Esophagus squamous epithelium (tissue), 4 donors: ENCODE results near the gene ATG2B.

Experiments
- CTCF ChIP-seq, 6 experiments: fragments of 450-650 bp in 4 of 6; fragments of 200-600 bp in 2 of 6; sonication (generic) in 2 of 6; IDR thresholded peaks; one replicate each; pipeline ENCODE4 v1.5.1; 2016 to 2019; ENCODE audit warnings: antibody characterized with exemption in 6 of 6, mild to moderate bottlenecking in 4 of 6, moderate library complexity in 4 of 6
- POLR2A ChIP-seq, 4 donors: fragments of 450-650 bp; IDR thresholded peaks; one replicate each; pipeline ENCODE4 v1.6.1; 2017; ENCODE audit warnings: antibody characterized with exemption in 4 of 4, mild to moderate bottlenecking in 4 of 4, moderate library complexity in 3 of 4

GRCh38 chr14:96231526-96232130 lies 131.5 kb downstream of the ATG2B start:
- TF ChIP-seq POLR2A (IDR thresholded peaks at IDR 0.05) (no peak), CTCF (IDR thresholded peaks at IDR 0.05) (no peak)
